Endothelial cell of umbilical vein (primary cell): Measurements from ENCODE around the gene HS6ST2. TPM values are rescaled to one million over a fixed set of nuclear protein-coding genes. Genes with fewer than 3 reads are reported as not detected.

Experiments used
- BruUV-seq: library from RNA; stranded (reverse); fragments of 400-500 nt; replicated peaks from 2 replicates; lab custom pipeline; 2021; lab: Mats Ljungman, UMichigan
- CTCF ChIA-PET: fragments of 300-600, 350-600 bp; sonication (Branson Sonifier 250); formaldehyde crosslinking; loops from one replicate; lab custom pipeline; 2021; ENCODE audit warnings: antibody characterized with exemption, inconsistent platforms; lab: Charles Lee
- POLR2A ChIA-PET: fragments of 300-600, 350-600 bp; sonication (Branson Sonifier 250); formaldehyde crosslinking; loops from one replicate; lab custom pipeline; 2021; ENCODE audit warnings: antibody characterized with exemption, inconsistent platforms; lab: Charles Lee
- DNase-seq: peaks from one replicate; pipeline ENCODE4 v3.0.0-alpha.2; 2011; ENCODE audit warnings: low read depth, low spot score
- FAIRE-seq: peaks from 2 replicates; lab custom pipeline; 2011; peaks lifted over from hg19 to GRCh38; lab: Jason Lieb, UNC
- H2AFZ ChIP-seq: 2 replicates; pipeline ENCODE4 v1.6.0; 2012; ENCODE audit warnings: low read depth, low read length, control low read depth, inconsistent platforms
- H3K27ac ChIP-seq: 2 replicates; pipeline ENCODE4 v1.5.1; 2011; ENCODE audit warnings: low read depth, mild to moderate bottlenecking, control low read depth, low read length, moderate library complexity; ENCODE audit not compliant: insufficient read depth
- H3K27me3 ChIP-seq, 2 experiments: 2 replicates each; pipeline versions ENCODE4 v1.6.0 to v1.6.1; 2011; ENCODE audit warnings: low read length in 2 of 2, mixed read lengths in 1 of 2; ENCODE audit not compliant: control insufficient read depth in 2 of 2, insufficient read depth in 2 of 2
- H3K36me3 ChIP-seq, 2 experiments: 2 replicates in 1 of 2; 3 replicates in 1 of 2; pipeline ENCODE4 v1.5.1; 2011; ENCODE audit warnings: low read length in 2 of 2, mild to moderate bottlenecking in 1 of 2, moderate library complexity in 1 of 2; ENCODE audit not compliant: control insufficient read depth in 2 of 2, insufficient read depth in 2 of 2; ENCODE audit errors: extremely low read depth in 1 of 2
- H3K4me1 ChIP-seq: 3 replicates; pipeline ENCODE4 v1.5.1; 2011; ENCODE audit warnings: mild to moderate bottlenecking, low read length; ENCODE audit not compliant: control insufficient read depth, insufficient read depth; ENCODE audit errors: extremely low read depth
- H3K4me2 ChIP-seq: 2 replicates; pipeline ENCODE4 v1.6.1; 2011; ENCODE audit warnings: low read length, control low read depth, mixed read lengths; ENCODE audit not compliant: insufficient read depth
- H3K4me3 ChIP-seq, 3 experiments: fragments of 200-600 bp in 1 of 3; sonication (generic), shearing (Covaris generic) in 1 of 3; replicated peaks in 1 of 3; 2 replicates each; pipeline ENCODE4 v1.5.1; 2011 to 2016; ENCODE audit warnings: control low read depth in 3 of 3, low read length in 3 of 3, mild to moderate bottlenecking in 2 of 3, inconsistent platforms in 1 of 3, low read depth in 1 of 3, moderate library complexity in 1 of 3; ENCODE audit not compliant: insufficient read depth in 1 of 3
- H3K79me2 ChIP-seq: 2 replicates; pipeline ENCODE4 v1.6.0; 2012; ENCODE audit warnings: low read length, inconsistent platforms; ENCODE audit not compliant: control insufficient read depth, insufficient read depth
- H3K9ac ChIP-seq: replicated peaks from 2 replicates; pipeline ENCODE3; 2011; ENCODE audit warnings: low read length, control low read depth; ENCODE audit not compliant: insufficient read depth; ENCODE audit errors: extremely low read depth
- H3K9me1 ChIP-seq: replicated peaks from 3 replicates; pipeline ENCODE4 v1.6.0; 2011; ENCODE audit warnings: mild to moderate bottlenecking, low read length; ENCODE audit not compliant: control insufficient read depth, insufficient read depth; ENCODE audit errors: extremely low read depth
- H3K9me3 ChIP-seq: replicated peaks from 2 replicates; pipeline ENCODE4 v1.5.1; 2012; ENCODE audit warnings: low read length, inconsistent platforms; ENCODE audit not compliant: control insufficient read depth, insufficient read depth
- H4K20me1 ChIP-seq: replicated peaks from 2 replicates; pipeline ENCODE3; 2011; ENCODE audit warnings: mild to moderate bottlenecking, low read length; ENCODE audit not compliant: control insufficient read depth, insufficient read depth; ENCODE audit errors: extremely low read depth
- CTCF ChIP-seq, 2 donors: IDR thresholded peaks; 1 replicate in 1 of 2; 2 replicates in 1 of 2; pipeline ENCODE4 v1.5.1; 2011; ENCODE audit warnings: low read length in 2 of 2, mild to moderate bottlenecking in 2 of 2, moderate library complexity in 2 of 2, control low read depth in 1 of 2, inconsistent platforms in 1 of 2, low read depth in 1 of 2; ENCODE audit not compliant: insufficient read depth in 1 of 2; ENCODE audit errors: extremely low read depth in 1 of 2
- EZH2 ChIP-seq: IDR thresholded peaks from 2 replicates; pipeline ENCODE4 v1.6.1; 2012; ENCODE audit warnings: borderline replicate concordance, low read depth, mild to moderate bottlenecking, moderate library complexity, low read length, inconsistent platforms; ENCODE audit not compliant: severe bottlenecking
- FOS ChIP-seq: IDR thresholded peaks from 2 replicates; pipeline ENCODE4 v1.6.1; 2011; ENCODE audit warnings: mild to moderate bottlenecking, low read length, moderate library complexity, borderline replicate concordance; ENCODE audit not compliant: insufficient read depth
- GATA2 ChIP-seq: IDR thresholded peaks from 2 replicates; pipeline ENCODE4 v1.7.0; 2011; ENCODE audit warnings: low read depth, mild to moderate bottlenecking, moderate library complexity, mixed read lengths, low read length; ENCODE audit not compliant: insufficient read length, insufficient read depth
- JUN ChIP-seq: IDR thresholded peaks from 2 replicates; pipeline ENCODE4 v1.6.1; 2011; ENCODE audit warnings: borderline replicate concordance, low read depth; ENCODE audit not compliant: insufficient read length, insufficient read depth
- MYC ChIP-seq: IDR thresholded peaks from one replicate; pipeline ENCODE4 v1.6.1; 2011; ENCODE audit warnings: mild to moderate bottlenecking, low read depth, low read length
- POLR2A ChIP-seq: IDR thresholded peaks from 2 replicates; pipeline ENCODE4 v1.6.1; 2012; ENCODE audit warnings: low read depth, mild to moderate bottlenecking, control low read depth, low read length
- POLR2AphosphoS5 ChIP-seq: IDR thresholded peaks from 2 replicates; pipeline ENCODE4 v1.6.1; 2012; ENCODE audit warnings: low read depth, mild to moderate bottlenecking, control low read depth, low read length, moderate library complexity; ENCODE audit not compliant: insufficient read depth
- dilution Hi-C: fragments of 300-500 bp; cut with MboI; formaldehyde crosslinking; loops from one replicate; pipeline ENCODE4 v1.15.0; 2019; ENCODE audit warnings: low sequenced_read_pairs; ENCODE audit not compliant: extremely low pct_ligation_motif_present
- intact Hi-C: fragments of 100-400 bp; cut with micrococcal nuclease; formaldehyde crosslinking; loops from one replicate; pipeline ENCODE4 v1.10.0; 2022
- polyA plus RNA-seq, 4 experiments: library from polyadenylated mRNA; depleted of rRNA in 3 of 4; stranded (reverse) in 3 of 4; unstranded in 1 of 4; fragments of >200 nt; gene quantifications; 2 replicates each; pipeline versions ENCODE4 v1.2.1 to v1.2.3, GENCODE V29; 2011 to 2012; ENCODE audit warnings: missing spikeins in 1 of 4
- total RNA-seq: library from RNA; stranded (reverse); gene quantifications from 2 replicates; pipeline ENCODE4 v1.2.3, GENCODE V29; 2021
- TF ChIP-seq, protein P1 (sequence below): IDR thresholded peaks from 2 replicates; pipeline ENCODE4 v1.6.1; 2011; ENCODE audit not compliant: insufficient read depth, insufficient read length

Gene HS6ST2
- total and polyA plus RNA-seq, 2 donors (not counting 3 experiments of a cell fraction or from before 2014, with no cell fraction given) = 0.49 to 0.84 TPM

DNA sequence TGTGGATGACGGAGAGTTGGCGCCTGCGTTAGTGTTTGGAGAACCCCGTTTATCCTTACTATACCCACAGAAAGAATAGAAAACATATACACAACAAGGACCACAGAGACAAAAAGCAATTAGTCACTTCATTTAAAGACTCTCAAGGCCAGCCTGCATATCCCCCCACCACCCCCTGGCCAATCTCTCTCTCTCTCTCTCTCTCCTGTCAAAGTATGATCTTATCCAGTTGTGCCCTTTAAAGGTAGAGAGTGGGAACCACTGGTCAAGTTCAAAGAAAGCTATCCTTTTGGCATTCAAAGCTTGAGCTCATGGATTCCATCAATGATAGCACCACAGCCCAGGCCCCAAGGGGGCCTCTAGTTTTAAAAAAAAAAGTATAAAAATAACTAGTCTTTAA lies 289.3 kb downstream of the HS6ST2 start:
- Histone ChIP-seq H3K4me3 (no peak overlapping the region), H3K27me3 (no peaks in the 10 kb centered on the region), H3K9me3 (no peaks in the 10 kb centered on the region), H2AFZ (no peak overlapping the region), H3K79me2 (no peaks in the 10 kb centered on the region), H4K20me1 (no peaks in the 10 kb centered on the region), H3K9ac (no peak overlapping the region), H3K4me2 (no peak overlapping the region), H3K27ac (no peak overlapping the region), H3K4me1 (no peaks in the 10 kb centered on the region), H3K36me3 (no peaks in the 10 kb centered on the region), H3K9me1 (no peaks in the 10 kb centered on the region)
- CTCF ChIA-PET = no interaction called here
- DNase-seq (no peak), FAIRE-seq (no peak)
- dilution Hi-C loops = no loop called here
- intact Hi-C loops = no loop called here
- no TSS peak for BruUV-seq
- TF ChIP-seq POLR2AphosphoS5 = no peak
- TF ChIP-seq MYC = no peak
- TF ChIP-seq JUN = no peak
- TF ChIP-seq EZH2 = no peak
- no peak for TF ChIP-seq GATA2
- POLR2A ChIA-PET = no interaction called here

DNA sequence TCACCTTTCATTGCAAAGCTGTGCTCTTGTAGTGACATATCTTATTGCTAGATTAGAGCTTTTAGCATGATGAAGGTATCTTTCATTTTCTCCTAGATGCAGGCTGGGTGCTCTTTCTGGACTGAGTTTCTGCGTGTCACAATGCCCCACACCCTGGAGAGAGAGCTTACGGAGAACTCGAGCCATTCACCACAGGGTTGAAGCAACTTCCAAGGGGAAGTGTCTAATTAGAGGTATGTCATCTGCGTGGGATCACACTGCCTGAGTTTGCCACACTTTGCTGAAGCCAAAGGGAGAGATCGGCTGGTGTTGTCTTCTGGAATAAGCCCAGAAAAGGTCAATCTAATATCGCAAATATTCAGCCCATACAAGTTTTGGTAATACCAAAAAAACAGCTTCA lies 290.3 kb downstream of the HS6ST2 start:
- Histone ChIP-seq H3K4me1 (no peaks in the 10 kb centered on the region), H4K20me1 (no peaks in the 10 kb centered on the region), H3K4me3 (no peak overlapping the region), H3K4me2 (no peak overlapping the region), H3K79me2 (no peaks in the 10 kb centered on the region), H3K36me3 (no peaks in the 10 kb centered on the region), H2AFZ (no peak overlapping the region), H3K9me1 (no peaks in the 10 kb centered on the region), H3K9me3 (no peaks in the 10 kb centered on the region), H3K9ac (no peak overlapping the region), H3K27ac (no peak overlapping the region), H3K27me3 (no peaks in the 10 kb centered on the region)
- dilution Hi-C loops = no loop called here
- POLR2A ChIA-PET = no interaction called here
- no peak for FAIRE-seq
- no TSS peak for BruUV-seq
- TF ChIP-seq EZH2 = no peak
- TF ChIP-seq GATA2 = no peak
- TF ChIP-seq POLR2AphosphoS5 = no peak
- TF ChIP-seq, protein P1, sequence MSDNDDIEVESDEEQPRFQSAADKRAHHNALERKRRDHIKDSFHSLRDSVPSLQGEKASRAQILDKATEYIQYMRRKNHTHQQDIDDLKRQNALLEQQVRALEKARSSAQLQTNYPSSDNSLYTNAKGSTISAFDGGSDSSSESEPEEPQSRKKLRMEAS = no peak
- no peak for TF ChIP-seq FOS
- no peak for TF ChIP-seq CTCF (IDR thresholded peaks at IDR 0.05; ENCODE audit: extremely low read depth in 1 of 2, insufficient read depth in 1 of 2, low read depth in 1 of 2, low read length in 2 of 2)
- no peak for TF ChIP-seq POLR2A
- TF ChIP-seq JUN = no peak
- TF ChIP-seq MYC = no peak
- DNase-seq = no peak
- CTCF ChIA-PET = no interaction called here
- intact Hi-C loops = no loop called here
